ENCODE results near the gene RFLNA.

Gene RFLNA

GRCh38 chr12:124273630-124274029, 21.3 kb upstream of the RFLNA start:
- no peak for TF ChIP-seq CTCF (IDR thresholded peaks at IDR 0.05; ENCODE audit: low read depth, low read length)
- Histone ChIP-seq H3K27me3 (ENCODE audit: low read depth, low read length) (peaks cover 13% of the 10 kb centered on the region), H3K79me2 (ENCODE audit: low read length) (no peaks in the 10 kb centered on the region), H3K4me1 (ENCODE audit: low read length) (no peaks in the 10 kb centered on the region), H3K4me2 (ENCODE audit: low read length) (no peak overlapping the region), H3K9ac (ENCODE audit: low read length) (no peak overlapping the region), H3K9me3 (ENCODE audit: insufficient read depth, low read length) (no peaks in the 10 kb centered on the region), H2AFZ (ENCODE audit: low read depth, low read length) (no peak overlapping the region), H3K36me3 (replicated peaks; ENCODE audit: low read depth, low read length) (no peaks in the 10 kb centered on the region), H3K4me3 (ENCODE audit: low read length) (no peak overlapping the region), H3K27ac (ENCODE audit: low read length) (no peak overlapping the region), H4K20me1 (ENCODE audit: insufficient read depth, low read length) (no peaks in the 10 kb centered on the region)

GRCh38 chr12:124276337-124276736, 18.6 kb upstream of the RFLNA start:
- Histone ChIP-seq H3K4me3 (ENCODE audit: low read length) (no peak overlapping the region), H3K4me2 (ENCODE audit: low read length) (no peak overlapping the region), H4K20me1 (ENCODE audit: insufficient read depth, low read length) (no peaks in the 10 kb centered on the region), H3K36me3 (replicated peaks; ENCODE audit: low read depth, low read length) (no peaks in the 10 kb centered on the region), H3K27me3 (ENCODE audit: low read depth, low read length) (peaks cover 24% of the 10 kb centered on the region), H3K9me3 (ENCODE audit: insufficient read depth, low read length) (no peaks in the 10 kb centered on the region), H3K4me1 (ENCODE audit: low read length) (no peaks in the 10 kb centered on the region), H2AFZ (ENCODE audit: low read depth, low read length) (no peak overlapping the region), H3K79me2 (ENCODE audit: low read length) (no peaks in the 10 kb centered on the region), H3K27ac (ENCODE audit: low read length) (no peak overlapping the region), H3K9ac (ENCODE audit: low read length) (no peak overlapping the region)
- no peak for TF ChIP-seq CTCF (IDR thresholded peaks at IDR 0.05; ENCODE audit: low read depth, low read length)
- no peak for TF ChIP-seq EZH2phosphoT487 (IDR thresholded peaks at IDR 0.05; ENCODE audit: low read depth)

- no peak overlapping the region for H3K9ac ChIP-seq (ENCODE audit: low read length)
Observed at GRCh38 chr12:124277394-124278241, 17.3 kb upstream of the RFLNA start.

More at GRCh38 chr12:124277394-124278241, 17.3 kb upstream of the RFLNA start:
- TF ChIP-seq EZH2phosphoT487 (IDR thresholded peaks at IDR 0.05; ENCODE audit: low read depth) (no peak), CTCF (IDR thresholded peaks at IDR 0.05; ENCODE audit: low read depth, low read length) (no peak)
- no peaks in the 10 kb centered on the region for H3K36me3 ChIP-seq (replicated peaks; ENCODE audit: low read depth, low read length)
- no peaks in the 10 kb centered on the region for H3K4me1 ChIP-seq (ENCODE audit: low read length)
- no peak overlapping the region for H3K4me3 ChIP-seq (ENCODE audit: low read length)
- H3K4me2 ChIP-seq (ENCODE audit: low read length) = no peak overlapping the region
- H3K27me3 ChIP-seq (ENCODE audit: low read depth, low read length) = peaks cover 36% of the 10 kb centered on the region
- H4K20me1 ChIP-seq (ENCODE audit: insufficient read depth, low read length) = no peaks in the 10 kb centered on the region
- H3K27ac ChIP-seq (ENCODE audit: low read length) = no peak overlapping the region
- no peaks in the 10 kb centered on the region for H3K79me2 ChIP-seq (ENCODE audit: low read length)
- no peaks in the 10 kb centered on the region for H3K9me3 ChIP-seq (ENCODE audit: insufficient read depth, low read length)
- no peak overlapping the region for H2AFZ ChIP-seq (ENCODE audit: low read depth, low read length)
